H1 (cell line): Measurements from ENCODE around the gene JPH2. TPM values are rescaled to one million over a fixed set of nuclear protein-coding genes. Genes with fewer than 3 reads are reported as not detected.

Source experiments
- BRCA1 ChIP-seq: IDR thresholded peaks from 2 replicates; pipeline ENCODE4 v1.6.1; 2012; ENCODE audit warnings: low read depth, low read length, improper control_type of control experiment
- HDAC2 ChIP-seq, 2 experiments: fragments of 300-600 bp in 1 of 2; sonication (generic) in 1 of 2; IDR thresholded peaks; 2 replicates each; pipeline ENCODE4 v1.6.1; 2011 to 2012; ENCODE audit warnings: low read depth in 2 of 2, low read length in 2 of 2, mild to moderate bottlenecking in 2 of 2, moderate library complexity in 2 of 2, borderline replicate concordance in 1 of 2, inconsistent platforms in 1 of 2
- RNF2 ChIP-seq: fragments of 200-900, 300-1000 bp; sonication (generic); IDR thresholded peaks from 2 replicates; pipeline ENCODE4 v1.7.1; 2016; ENCODE audit warnings: borderline replicate concordance, low read depth, mild to moderate bottlenecking, antibody characterized with exemption, low read length; ENCODE audit not compliant: poor library complexity, severe bottlenecking; ENCODE audit errors: missing control alignments
- polyA plus RNA-seq, 7 experiments: library from polyadenylated mRNA; depleted of rRNA in 3 of 7; stranded (reverse) in 5 of 7; unstranded in 2 of 7; fragments of >200 nt in 5 of 7; fragments of 200-250 nt in 2 of 7; gene quantifications; 1 replicate in 5 of 7; 2 replicates in 1 of 7; 4 replicates in 1 of 7; pipeline versions ENCODE4 v1.2.1 to v1.2.3, GENCODE V29; 2011 to 2013; ENCODE audit warnings: missing spikeins in 2 of 7, mixed read lengths in 2 of 7
- total RNA-seq: library from RNA; stranded (reverse); fragmentation: NEBNext Ultra II Directional; extraction: Animal tissue kit (Norgen Biotek cat#: 25700); gene quantifications from 2 replicates; pipeline ENCODE4 v1.2.1, GENCODE V29; 2021
- TF ChIP-seq, protein P1 (sequence below): IDR thresholded peaks from 2 replicates; pipeline ENCODE4 v1.6.1; 2012; ENCODE audit warnings: inconsistent platforms

JPH2 gene
- total and polyA plus RNA-seq, 2 of the 8 experiments (the other 6 are each of a cell fraction or from before 2014, with no cell fraction given), result 0.59 to 1.3 TPM

DNA sequence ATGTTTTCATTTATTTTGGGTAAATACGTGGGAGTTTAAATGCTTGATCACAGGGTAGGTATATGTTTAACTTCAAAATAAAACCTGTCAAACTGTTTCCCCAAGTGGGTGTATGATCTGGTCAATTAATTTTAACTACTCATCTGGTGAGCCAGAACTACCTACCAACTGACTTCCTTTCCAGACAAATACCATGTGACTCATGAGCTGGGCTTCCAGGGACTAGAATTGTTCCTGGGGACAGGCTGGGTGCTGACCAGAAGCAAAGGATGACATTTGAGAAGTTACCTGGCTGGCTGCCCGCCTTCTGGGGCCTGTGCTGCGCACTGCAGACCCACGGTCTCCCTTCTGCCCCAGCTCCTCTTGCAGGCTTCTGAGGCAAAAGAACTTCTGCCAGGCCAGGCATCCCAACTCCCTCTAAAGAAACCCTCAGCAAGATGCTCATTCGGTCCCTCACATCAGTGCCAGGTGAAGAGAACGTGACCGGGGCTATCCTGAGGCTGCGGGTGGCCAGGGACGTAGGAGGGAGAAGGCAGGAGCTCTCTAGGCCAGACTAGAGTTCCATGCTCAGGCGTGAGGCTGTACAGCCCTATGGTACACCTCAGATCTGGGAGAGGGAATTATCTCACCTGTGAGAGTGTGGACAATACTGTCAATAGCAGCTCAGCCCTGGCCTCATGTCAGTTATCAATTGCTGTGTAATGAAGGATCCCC is 103.6 kb downstream of the JPH2 start (continued):
- TF ChIP-seq HDAC2 (IDR thresholded peaks at IDR 0.05; ENCODE audit: borderline replicate concordance in 1 of 2, low read depth in 2 of 2, low read length in 2 of 2), result no peak
- TF ChIP-seq BRCA1, result no peak
- TF ChIP-seq RNF2, result no peak
- TF ChIP-seq, protein P1, sequence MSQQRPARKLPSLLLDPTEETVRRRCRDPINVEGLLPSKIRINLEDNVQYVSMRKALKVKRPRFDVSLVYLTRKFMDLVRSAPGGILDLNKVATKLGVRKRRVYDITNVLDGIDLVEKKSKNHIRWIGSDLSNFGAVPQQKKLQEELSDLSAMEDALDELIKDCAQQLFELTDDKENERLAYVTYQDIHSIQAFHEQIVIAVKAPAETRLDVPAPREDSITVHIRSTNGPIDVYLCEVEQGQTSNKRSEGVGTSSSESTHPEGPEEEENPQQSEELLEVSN, result no peak
